Retinal pigment epithelial cell (primary cell): ENCODE measurements around the gene KRT39.

Experiments used
- DNase-seq: peaks from one replicate; pipeline ENCODE4 v3.0.0-alpha.2; 2010; ENCODE audit warnings: low read depth
- H3K4me3 ChIP-seq: 2 replicates; pipeline ENCODE4 v1.5.1; 2011; ENCODE audit warnings: mild to moderate bottlenecking, low read length, control low read depth, moderate library complexity
- TF ChIP-seq, protein P1 (sequence below): conservative IDR thresholded peaks from 2 replicates; pipeline ENCODE4 v1.5.1; 2011; ENCODE audit warnings: low read depth, low read length, control low read depth, inconsistent platforms

The KRT39 gene

DNA sequence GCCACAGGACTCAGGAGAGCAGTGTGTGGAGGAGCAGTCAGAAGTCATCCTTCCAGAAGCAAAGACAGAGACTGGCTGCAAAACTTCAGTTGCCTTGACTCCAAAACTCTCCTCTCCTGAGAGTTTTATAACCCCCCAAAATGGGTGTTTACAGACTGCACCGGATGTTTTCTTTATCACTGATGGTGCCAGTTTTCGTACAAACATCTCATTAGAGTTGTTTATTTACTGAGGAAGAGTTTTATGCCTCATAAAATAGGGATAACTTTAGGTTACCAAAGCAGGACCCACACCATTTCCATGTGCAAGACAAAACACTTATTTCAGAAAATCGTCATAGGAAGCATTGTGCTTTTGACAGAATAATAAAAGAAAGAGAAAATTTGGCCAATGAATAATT is 17.5 kb upstream of the KRT39 start, which contains the start of gene KRT40:
Gene KRT40, minus strand, starts transcription at position 101 of the 400 bp plus-strand sequence. Its CDS starts 53 bp downstream, at position 48.
- TF ChIP-seq, protein P1, sequence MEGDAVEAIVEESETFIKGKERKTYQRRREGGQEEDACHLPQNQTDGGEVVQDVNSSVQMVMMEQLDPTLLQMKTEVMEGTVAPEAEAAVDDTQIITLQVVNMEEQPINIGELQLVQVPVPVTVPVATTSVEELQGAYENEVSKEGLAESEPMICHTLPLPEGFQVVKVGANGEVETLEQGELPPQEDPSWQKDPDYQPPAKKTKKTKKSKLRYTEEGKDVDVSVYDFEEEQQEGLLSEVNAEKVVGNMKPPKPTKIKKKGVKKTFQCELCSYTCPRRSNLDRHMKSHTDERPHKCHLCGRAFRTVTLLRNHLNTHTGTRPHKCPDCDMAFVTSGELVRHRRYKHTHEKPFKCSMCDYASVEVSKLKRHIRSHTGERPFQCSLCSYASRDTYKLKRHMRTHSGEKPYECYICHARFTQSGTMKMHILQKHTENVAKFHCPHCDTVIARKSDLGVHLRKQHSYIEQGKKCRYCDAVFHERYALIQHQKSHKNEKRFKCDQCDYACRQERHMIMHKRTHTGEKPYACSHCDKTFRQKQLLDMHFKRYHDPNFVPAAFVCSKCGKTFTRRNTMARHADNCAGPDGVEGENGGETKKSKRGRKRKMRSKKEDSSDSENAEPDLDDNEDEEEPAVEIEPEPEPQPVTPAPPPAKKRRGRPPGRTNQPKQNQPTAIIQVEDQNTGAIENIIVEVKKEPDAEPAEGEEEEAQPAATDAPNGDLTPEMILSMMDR, result no peak
- DNase-seq, result no peak
- H3K4me3 ChIP-seq, result no peak within 1 kb of the TSS

- TF ChIP-seq, protein P1, result no peak
- DNase-seq, result no peak
- no peak overlapping the region for H3K4me3 ChIP-seq
These were observed 14.4 kb upstream of the KRT39 start for GRCh38 chr17:40981115-40981514.

DNA sequence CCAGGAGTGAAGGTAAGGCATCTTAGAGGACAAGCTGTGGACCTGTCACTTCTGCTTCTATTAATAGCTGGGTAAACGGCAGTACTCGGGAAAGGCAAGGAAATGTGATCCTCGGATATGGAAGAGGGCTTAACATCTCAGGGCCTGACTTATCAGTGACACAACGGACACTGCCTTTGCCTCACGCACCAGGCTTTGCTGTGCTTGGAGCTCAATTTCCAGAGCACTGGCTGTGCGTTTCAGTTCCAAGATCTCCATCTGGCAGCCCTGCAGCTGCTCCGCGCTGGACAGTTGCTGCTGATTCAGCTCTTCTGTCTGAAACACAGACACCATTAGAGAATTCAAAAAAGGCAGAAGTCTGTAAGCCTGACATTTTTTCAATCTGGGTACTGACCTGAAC is 13.8 kb upstream of the KRT39 start:
- DNase-seq, result no peak

DNA sequence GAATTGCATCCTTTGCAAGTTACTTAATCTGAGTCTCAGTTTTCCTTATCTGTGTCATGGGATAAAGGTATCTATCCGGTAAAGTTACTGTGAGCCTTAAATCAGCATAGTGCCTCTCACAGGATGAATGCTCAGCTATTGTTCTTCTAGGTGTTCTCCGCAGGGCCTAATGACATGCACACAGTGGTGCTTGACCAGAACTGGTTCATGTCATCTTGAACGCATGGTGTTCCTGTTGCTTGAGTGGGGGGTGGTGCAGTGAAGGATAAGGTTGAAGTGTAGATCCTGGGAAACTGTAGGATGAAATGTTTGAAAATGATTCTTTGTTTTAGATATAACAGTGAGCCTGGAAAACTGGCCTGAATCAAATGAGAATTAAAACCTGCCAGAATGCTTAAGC is 13.4 kb upstream of the KRT39 start:
- no peak overlapping the region for H3K4me3 ChIP-seq
- DNase-seq, result no peak
- TF ChIP-seq, protein P1, result no peak

More for the DNA sequence above, 13.8 kb upstream of the KRT39 start:
- no peak overlapping the region for H3K4me3 ChIP-seq
- TF ChIP-seq, protein P1, result no peak

- no peak for DNase-seq
- TF ChIP-seq, protein P1, result no peak
- no peak overlapping the region for H3K4me3 ChIP-seq
These were observed 11.9 kb upstream of the KRT39 start for GRCh38 chr17:40978575-40979151.

DNA sequence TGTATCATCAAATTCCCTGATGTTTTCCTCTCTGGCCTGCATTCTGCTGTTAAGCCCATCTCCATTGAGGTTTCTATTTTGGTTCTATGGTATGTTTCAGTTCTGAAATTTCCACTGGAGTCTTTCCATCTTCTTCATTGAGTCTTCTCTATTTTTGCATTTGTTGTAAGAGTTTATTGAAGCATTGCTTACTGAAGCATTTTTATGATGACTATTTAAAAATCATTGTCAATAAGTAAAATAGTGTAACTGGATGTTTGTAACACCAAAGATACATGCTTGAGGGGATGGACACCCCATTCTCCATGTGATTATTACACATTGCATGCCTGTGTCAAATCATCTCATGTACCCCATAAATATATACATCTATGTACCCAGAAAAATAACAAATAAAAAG is 8.8 kb upstream of the KRT39 start:
- TF ChIP-seq, protein P1, result no peak
- DNase-seq, result no peak
- H3K4me3 ChIP-seq, result no peak overlapping the region

DNA sequence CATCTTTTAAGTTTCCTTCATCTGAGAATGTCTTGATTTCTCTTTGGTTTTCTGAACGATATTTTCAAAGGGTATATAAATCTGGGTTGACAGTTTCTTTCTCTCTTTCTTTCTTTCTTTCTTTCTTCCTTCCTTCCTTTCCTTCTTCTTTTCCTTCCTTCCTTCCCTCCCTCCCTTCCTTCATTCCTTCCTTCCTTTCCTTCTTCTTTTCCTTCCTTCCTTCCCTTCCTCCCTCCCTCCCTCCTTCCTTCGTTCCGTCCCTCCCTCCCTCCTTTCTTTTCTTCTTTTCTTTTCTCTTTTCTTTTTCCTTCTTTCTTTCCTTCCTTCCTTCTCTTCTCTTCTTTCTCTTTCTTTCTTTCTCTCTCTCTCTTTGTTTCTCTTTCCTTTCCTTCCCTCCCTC is 7.6 kb upstream of the KRT39 start:
- TF ChIP-seq, protein P1, result no peak
- DNase-seq, result no peak
- H3K4me3 ChIP-seq, result no peak overlapping the region
